Esophagus squamous epithelium (tissue), 5 donors: ENCODE measurements around the gene HDGFL2. TPM values are rescaled to one million over a fixed set of nuclear protein-coding genes. Genes with fewer than 3 reads are reported as not detected.

Experiments used
- DNase-seq: peaks from one replicate; lab custom pipeline; 2025; lab: John Stamatoyannopoulos, UW
- H3K27ac ChIP-seq, 4 donors: fragments of 200-600 bp; sonication (generic); one replicate each; pipeline ENCODE4 v1.5.1; 2016 to 2019; ENCODE audit warnings: mild to moderate bottlenecking in 1 of 4
- H3K27me3 ChIP-seq, 4 donors: fragments of 200-600 bp; sonication (generic); 1 replicate in 3 of 4; 2 replicates in 1 of 4; pipeline versions ENCODE4 v1.5.1 to v1.6.0; 2017 to 2021; ENCODE audit warnings: antibody characterized with exemption in 1 of 4
- H3K36me3 ChIP-seq, 3 donors: fragments of 200-600 bp; sonication (generic); one replicate each; pipeline ENCODE4 v1.5.1; 2016 to 2019
- H3K4me1 ChIP-seq, 3 donors: fragments of 200-600 bp; sonication (generic); one replicate each; pipeline ENCODE4 v1.5.1; 2017 to 2019
- H3K4me3 ChIP-seq, 4 donors: fragments of 200-600 bp; sonication (generic); 1 replicate in 3 of 4; 2 replicates in 1 of 4; pipeline ENCODE4 v1.5.1; 2016 to 2019; ENCODE audit warnings: mild to moderate bottlenecking in 2 of 4, moderate library complexity in 1 of 4
- H3K9me3 ChIP-seq, 3 donors: fragments of 200-600 bp; sonication (generic); one replicate each; pipeline ENCODE4 v1.5.1; 2016 to 2019
- POLR2A ChIP-seq, 4 donors: fragments of 450-650 bp; IDR thresholded peaks; one replicate each; pipeline ENCODE4 v1.6.1; 2017; ENCODE audit warnings: antibody characterized with exemption in 4 of 4, mild to moderate bottlenecking in 4 of 4, moderate library complexity in 3 of 4
- WGBS, 2 donors: methylation state at CpG; one replicate each; pipeline ENCODE4 v1.1.5; 2018; 5-methylcytosine and 5-hydroxymethylcytosine counted together
- intact Hi-C: fragments of 100-400 bp; cut with DNase I; formaldehyde crosslinking; loops from one replicate; pipeline ENCODE4 v1.15.0; 2022
- total RNA-seq, 4 donors: library from RNA; depleted of rRNA; stranded (reverse); fragments of >200 nt; gene quantifications; one replicate each; pipeline ENCODE4 v1.1.0, GENCODE V29; 2016
- TF ChIP-seq, protein P1 (sequence below), 6 experiments: fragments of 450-650 bp in 4 of 6; fragments of 200-600 bp in 2 of 6; sonication (generic) in 2 of 6; IDR thresholded peaks; one replicate each; pipeline ENCODE4 v1.5.1; 2016 to 2019; ENCODE audit warnings: antibody characterized with exemption in 6 of 6, mild to moderate bottlenecking in 4 of 6, moderate library complexity in 4 of 6
- donor health status: DM: yes; HTN: yes; CAD: no.

Gene HDGFL2
- total RNA-seq, 4 donors from 2014 or later = 18.4 to 28.8 (median 20.5) TPM

DNA sequence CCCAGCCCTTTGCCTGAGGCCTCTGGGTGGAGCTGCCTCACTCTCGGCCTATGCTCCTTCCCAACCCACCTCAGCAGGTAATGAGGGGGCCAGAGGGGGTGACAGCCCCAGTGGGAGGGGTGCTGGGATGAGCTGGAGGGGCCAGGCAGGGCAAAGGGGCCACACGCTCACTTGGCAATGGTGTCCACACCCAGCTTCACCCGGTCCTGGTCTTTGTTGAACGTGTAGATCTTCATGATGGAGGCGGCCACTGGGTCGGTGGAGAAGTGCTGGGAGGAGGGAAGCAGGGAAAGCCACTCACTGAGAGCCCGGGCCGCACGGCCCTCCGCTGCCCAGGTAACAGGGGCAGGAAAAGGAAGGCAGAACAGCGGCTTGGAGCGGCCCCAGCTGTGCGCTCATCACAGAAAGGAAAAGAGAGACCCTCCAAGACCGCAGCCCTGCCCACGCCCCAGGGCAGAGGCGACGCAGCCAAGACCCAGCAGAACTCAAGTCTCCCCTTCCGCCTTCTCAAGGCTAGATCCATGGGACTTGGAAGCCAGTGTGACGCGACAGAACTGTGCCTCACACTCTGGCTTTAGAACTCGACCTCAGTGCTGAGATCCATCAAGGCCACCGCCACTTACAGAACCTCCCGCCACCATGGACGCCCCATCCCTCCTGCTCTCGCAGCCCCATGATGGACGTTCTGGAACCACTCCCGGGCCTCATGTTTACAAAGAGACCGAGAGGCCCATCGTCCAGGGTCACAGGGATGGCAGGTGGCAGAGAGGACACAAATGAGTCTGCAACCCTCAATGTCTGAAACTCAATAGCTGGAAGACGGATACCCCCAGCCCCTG, 23.7 kb upstream of the HDGFL2 start:
- Histone ChIP-seq H3K27ac (peak overlapping the region; percentile 70 to 83 (median 79)), H3K9me3 (no peaks in the 10 kb centered on the region), H3K4me1 (peaks cover 10 to 30% (median 17%) of the 10 kb centered on the region in 3 donors), H3K27me3 (no peaks in the 10 kb centered on the region), H3K4me3 (no peak overlapping the region), H3K36me3 (peaks cover 70 to 100% (median 74%) of the 10 kb centered on the region in 3 donors)
- WGBS, 2 donors = 76 to 80% methylated on average over 17 to 20 of the region's 30 CpGs
- TF ChIP-seq POLR2A (IDR thresholded peaks at IDR 0.05) = no peak
- TF ChIP-seq, protein P1, sequence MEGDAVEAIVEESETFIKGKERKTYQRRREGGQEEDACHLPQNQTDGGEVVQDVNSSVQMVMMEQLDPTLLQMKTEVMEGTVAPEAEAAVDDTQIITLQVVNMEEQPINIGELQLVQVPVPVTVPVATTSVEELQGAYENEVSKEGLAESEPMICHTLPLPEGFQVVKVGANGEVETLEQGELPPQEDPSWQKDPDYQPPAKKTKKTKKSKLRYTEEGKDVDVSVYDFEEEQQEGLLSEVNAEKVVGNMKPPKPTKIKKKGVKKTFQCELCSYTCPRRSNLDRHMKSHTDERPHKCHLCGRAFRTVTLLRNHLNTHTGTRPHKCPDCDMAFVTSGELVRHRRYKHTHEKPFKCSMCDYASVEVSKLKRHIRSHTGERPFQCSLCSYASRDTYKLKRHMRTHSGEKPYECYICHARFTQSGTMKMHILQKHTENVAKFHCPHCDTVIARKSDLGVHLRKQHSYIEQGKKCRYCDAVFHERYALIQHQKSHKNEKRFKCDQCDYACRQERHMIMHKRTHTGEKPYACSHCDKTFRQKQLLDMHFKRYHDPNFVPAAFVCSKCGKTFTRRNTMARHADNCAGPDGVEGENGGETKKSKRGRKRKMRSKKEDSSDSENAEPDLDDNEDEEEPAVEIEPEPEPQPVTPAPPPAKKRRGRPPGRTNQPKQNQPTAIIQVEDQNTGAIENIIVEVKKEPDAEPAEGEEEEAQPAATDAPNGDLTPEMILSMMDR (IDR thresholded peaks at IDR 0.05) = no peak
- intact Hi-C loops = no loop called here
- no peak for DNase-seq

DNA sequence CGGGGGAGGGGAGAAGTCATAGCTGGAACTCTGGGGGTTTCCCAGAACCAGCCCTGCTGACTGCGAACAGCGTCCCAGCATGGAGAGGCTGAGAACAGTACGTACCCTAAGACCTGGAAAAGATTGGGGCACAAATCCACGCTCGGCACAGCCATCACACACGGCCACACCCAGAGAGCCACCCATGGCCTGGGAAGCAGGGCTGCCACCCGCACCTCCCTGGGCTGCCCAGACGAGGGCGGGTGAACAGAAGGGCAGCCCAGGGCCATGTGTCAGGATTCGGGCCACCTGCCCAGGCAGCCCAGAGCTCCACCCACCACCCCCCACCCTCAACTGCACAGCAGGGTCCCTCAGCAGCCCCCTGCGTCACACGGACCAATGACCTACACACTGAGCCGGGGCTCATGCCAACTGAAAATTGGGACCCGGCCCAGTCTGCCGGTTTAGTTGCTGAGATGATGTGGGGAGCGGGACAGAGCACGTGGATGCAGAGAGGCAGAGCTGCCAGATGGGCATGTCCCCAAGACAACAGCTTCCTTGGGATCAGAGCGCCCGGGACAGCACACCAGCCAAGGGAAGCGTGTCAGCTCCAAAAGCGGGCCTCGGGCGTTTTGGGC, 23.0 kb upstream of the HDGFL2 start:
- H3K4me1 ChIP-seq = peaks cover 10 to 38% (median 18%) of the 10 kb centered on the region in 3 donors
- H3K9me3 ChIP-seq = no peaks in the 10 kb centered on the region
- peaks cover 72 to 100% (median 78%) of the 10 kb centered on the region in 3 donors for H3K36me3 ChIP-seq
- TF ChIP-seq POLR2A (IDR thresholded peaks at IDR 0.05) = no peak
- TF ChIP-seq, protein P1 (IDR thresholded peaks at IDR 0.05) = peak in 2 of 6 experiments; percentile 8 to 38
- H3K27me3 ChIP-seq = no peaks in the 10 kb centered on the region
- 40 to 46% methylated on average over 1 to 17 of the region's 24 CpGs for WGBS, 2 donors
- H3K4me3 ChIP-seq = no peak overlapping the region
- no peak for DNase-seq
- intact Hi-C loops = no loop called here
- H3K27ac ChIP-seq = peak overlapping the region; percentile 70 to 83 (median 79)

- 40 to 44% methylated on average over 9 of the region's 9 CpGs for WGBS, 2 donors
- no peak overlapping the region for H3K4me3 ChIP-seq
- no peak for TF ChIP-seq POLR2A (IDR thresholded peaks at IDR 0.05)
- TF ChIP-seq, protein P1 (IDR thresholded peaks at IDR 0.05) = no peak
These were observed 22.5 kb upstream of the HDGFL2 start for GRCh38 chr19:4449639-4450028.

DNA sequence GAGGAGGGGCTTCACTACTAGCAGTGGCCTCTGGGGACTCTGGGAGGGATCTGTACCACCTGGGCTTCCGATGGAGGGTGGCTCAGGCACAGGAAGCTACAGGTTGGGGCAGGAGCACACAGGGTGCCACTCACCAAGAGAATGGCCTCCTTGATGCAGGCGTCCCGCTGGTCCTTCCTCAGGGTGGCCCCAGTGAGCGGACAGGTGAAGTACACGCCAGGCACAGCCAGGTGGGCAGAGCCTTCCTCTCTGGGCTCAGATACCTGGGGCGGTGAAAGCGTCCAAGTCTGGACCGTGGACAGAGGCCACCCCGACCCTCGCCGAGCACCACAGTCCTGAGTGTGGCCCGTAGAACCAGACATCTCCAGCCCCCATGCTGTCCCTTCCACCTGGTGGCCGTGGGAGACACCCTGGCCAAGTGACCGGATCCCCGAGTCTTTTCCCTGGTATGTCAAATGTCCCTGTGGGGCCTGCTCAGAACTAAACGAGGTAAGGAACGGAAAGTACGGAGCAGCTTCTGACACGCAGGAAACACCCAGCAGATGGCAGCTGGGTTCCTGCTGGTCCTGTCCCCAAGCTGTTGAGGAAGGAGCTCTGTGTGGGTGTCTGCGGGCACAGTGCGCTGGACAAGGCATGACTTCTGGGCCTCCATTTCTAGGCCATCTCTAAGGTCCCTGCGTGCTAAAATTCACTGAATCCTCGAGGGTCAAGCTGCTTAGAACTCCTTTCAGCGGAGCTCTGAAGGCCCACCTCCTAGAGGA, 19.7 kb upstream of the HDGFL2 start:
- 82 to 91% methylated on average over 8 to 12 of the region's 24 CpGs for WGBS, 2 donors
- H3K36me3 ChIP-seq = peaks cover 39 to 75% (median 48%) of the 10 kb centered on the region in 3 donors
- DNase-seq = no peak

More at GRCh38 chr19:4449639-4450028, 22.5 kb upstream of the HDGFL2 start:
- DNase-seq = no peak
- Histone ChIP-seq H3K4me1 (peaks cover 15 to 43% (median 23%) of the 10 kb centered on the region in 3 donors), H3K9me3 (no peaks in the 10 kb centered on the region), H3K36me3 (peaks cover 67 to 100% (median 76%) of the 10 kb centered on the region in 3 donors), H3K27me3 (no peaks in the 10 kb centered on the region), H3K27ac (peak overlapping the region; percentile 70 to 83 (median 79))
- intact Hi-C loops = no loop called here

More for the DNA sequence above, 19.7 kb upstream of the HDGFL2 start:
- intact Hi-C loops = no loop called here
- no peak overlapping the region for H3K4me3 ChIP-seq
- no peaks in the 10 kb centered on the region for H3K9me3 ChIP-seq
- no peak overlapping the region for H3K27ac ChIP-seq
- H3K27me3 ChIP-seq = no peaks in the 10 kb centered on the region
- TF ChIP-seq POLR2A (IDR thresholded peaks at IDR 0.05) = no peak
- TF ChIP-seq, protein P1 (IDR thresholded peaks at IDR 0.05) = no peak
- peaks cover 38 to 64% (median 44%) of the 10 kb centered on the region in 3 donors for H3K4me1 ChIP-seq
